GM21390 (cell line): ENCODE measurements around the gene CFAP57.

Experiments used
- ATAC-seq: cut with Tn5 transposase; IDR thresholded peaks from one replicate; pipeline ENCODE4 v1.9.1; 2021; ENCODE audit not compliant: unreplicated experiment

The CFAP57 gene

DNA sequence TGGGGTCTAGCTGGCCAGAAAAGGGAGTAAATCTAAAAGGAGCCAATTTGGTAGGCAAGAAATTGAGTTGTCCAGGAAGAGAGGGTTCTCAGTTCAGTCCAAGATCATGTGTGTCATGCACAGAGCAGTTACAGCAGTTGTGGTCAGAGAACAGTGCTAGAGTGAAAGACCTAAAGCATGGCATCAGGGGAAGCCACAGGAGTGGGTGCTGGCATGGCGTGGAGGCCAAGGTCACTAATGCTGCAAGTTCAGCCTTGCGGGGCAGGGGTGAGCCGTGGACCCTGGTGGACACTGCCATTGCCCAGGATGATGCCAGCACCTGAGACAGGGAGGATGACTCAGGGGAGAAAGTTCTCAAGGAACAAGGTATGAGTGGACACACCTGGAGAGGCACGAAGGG, 81.0 kb downstream of the CFAP57 start:
- ATAC-seq, result no peak

GRCh38 chr1:43253876-43254275, 81.7 kb downstream of the CFAP57 start:
- ATAC-seq, result no peak

DNA sequence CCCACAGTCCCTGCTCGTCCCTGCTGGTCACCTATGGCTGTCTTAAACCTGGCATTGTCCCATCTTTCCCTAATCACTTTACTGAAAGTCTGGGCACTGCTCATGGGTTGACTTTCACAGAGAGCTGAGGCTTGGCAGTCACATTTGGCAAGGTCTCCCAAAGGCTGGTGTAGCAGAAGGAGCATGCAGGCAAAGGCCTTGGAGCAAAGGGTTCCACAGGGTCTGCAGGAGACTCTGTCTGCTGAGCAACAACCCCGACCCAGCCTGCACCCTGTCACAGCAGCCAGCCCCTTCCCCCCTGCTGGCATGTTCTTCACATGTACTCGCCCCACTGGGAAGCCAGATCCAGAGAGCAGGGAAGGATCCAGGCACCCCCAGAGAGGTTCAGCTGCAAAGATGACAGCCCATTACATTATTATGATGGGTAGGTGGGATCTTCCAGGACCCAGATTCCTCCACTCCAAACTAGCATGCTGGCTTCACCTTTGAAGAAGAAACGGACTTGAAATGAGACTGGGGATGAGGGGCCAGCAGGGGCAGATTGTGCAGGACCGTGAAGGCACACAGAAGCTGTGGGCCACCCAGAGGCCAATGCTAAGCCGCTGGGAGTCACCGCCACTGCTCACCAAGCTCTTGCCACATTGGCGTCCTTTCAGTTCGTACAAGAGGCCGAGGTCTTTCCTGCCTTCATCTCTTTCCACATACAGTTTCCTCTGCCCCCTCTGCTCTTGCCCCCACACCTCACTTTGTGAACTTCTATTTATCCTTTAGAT, 83.5 kb downstream of the CFAP57 start:
- no peak for ATAC-seq

- ATAC-seq, result no peak
These were observed 84.8 kb downstream of the CFAP57 start for GRCh38 chr1:43256675-43257570.

- no peak for ATAC-seq
These were observed 86.2 kb downstream of the CFAP57 start for GRCh38 chr1:43258370-43258769.

DNA sequence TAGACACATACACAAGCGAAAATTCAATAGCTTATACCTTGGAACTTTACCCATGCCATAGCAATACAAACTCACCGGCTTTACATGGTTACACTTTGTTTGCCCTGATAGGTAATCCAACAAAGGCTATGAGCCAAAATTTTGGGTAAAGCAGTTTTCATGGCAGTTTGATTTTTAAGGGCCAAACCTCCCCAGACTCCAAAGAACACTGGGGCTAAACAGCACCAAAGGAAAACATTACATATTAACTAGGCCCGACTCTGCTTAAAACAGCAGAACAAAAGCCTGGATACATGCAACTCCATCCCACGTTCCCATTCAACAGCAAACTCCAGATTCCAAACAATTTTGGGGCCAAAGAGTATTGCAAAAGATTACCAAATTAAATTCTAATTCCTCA, 93.3 kb downstream of the CFAP57 start:
- ATAC-seq, result no peak

GRCh38 chr1:43266881-43267280, 94.8 kb downstream of the CFAP57 start:
- no peak for ATAC-seq

DNA sequence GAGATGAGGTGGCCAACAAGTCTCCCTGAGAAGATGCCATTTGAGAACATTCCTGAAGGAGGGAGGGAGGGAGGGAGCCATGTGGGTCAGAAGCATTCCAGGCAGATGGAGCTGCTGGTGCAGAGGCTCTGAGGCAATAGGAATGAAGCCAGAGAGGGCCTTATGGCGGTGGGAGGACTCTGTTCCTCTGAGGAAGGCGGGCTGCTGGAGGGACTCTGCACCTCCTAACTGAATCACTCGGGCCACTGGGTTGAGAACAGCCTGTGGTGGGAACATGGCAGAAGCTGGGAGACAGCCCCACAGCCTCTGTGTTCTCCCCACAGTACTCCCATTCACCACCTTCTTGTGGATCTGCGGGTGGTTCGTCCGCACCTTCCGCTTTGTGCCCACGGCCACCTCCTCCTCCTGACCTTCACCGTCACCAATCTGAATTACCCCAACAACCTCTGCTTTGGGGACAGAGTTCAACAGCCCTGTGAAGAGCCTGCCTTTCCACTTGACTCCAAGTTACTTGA, 95.2 kb downstream of the CFAP57 start:
- ATAC-seq, result no peak

DNA sequence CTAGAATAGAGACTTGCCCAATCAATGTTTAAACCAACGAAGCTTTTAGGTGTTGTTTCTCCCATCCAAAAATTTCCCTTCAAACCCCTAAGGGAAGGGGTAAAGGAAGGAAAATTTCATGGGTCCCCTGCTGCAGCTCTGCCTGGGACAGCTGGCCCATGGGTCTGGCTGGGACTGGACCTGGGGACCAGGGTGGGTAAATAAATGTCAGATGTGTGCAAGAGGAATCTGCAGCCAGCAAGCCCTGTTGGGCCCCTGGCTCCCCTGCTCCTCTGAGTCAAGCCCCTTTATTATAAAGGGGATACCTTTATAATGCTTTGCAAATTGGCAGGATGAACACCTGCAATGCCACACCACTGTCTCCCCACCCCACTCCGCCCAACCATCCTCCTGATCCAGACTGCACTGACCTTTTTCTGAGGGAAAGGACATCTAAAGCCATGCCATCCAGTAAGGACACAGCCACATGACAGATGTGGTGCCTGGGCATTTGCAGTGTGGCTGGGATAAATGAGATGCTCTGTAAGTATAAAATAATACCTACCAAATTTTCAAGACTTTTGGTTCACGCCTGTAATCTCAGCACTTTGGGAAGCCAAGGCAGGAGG, 95.8 kb downstream of the CFAP57 start:
- no peak for ATAC-seq

DNA sequence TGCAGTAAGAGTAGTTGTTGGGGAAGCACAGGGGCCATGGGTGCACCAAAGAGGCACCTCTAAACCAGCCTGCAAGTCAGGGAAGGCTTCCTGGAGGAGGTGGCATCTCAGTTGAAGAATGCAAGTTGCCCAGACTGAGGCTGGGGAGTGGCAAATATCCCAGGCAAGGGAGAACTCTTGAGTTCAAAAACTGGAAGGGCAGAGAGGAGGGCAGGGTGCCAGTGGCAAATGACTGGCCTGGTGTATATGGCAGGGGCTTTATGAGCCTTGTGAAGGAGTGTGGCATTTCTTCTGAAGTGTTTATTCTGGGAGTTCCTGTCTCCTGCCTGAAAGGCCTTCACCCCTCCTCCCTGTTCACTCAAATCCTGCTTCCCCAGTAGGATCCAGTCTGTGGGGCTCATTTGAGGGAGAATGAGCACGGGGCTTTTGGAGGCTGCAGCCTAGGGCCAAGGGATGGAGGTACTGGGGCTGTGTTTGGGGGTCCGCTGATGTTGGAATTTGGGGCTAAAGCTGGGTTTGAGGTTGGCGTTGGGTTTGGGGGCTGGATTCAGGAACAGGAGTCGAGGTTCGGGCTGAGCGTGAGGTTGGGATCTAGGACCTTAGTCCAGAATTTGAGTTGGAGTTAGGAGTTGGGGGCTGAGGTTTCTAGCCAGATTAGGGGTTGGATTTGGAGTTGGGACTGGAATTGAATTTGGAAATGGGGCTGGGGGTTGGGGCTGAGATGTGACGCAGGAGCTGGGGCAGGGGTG, 97.7 kb downstream of the CFAP57 start, which contains the start of gene TMEM125:
Gene TMEM125 (plus strand): TSS at position 357 of the 749 bp plus-strand sequence. CDS start 2,740 bp downstream, outside the sequence.
- ATAC-seq, result no peak

- no peak for ATAC-seq
These were observed 98.4 kb downstream of the CFAP57 start for GRCh38 chr1:43270421-43271095.

- no peak for ATAC-seq
These were observed 99.3 kb downstream of the CFAP57 start for GRCh38 chr1:43271186-43272118.

GRCh38 chr1:43272161-43272560, 100.0 kb downstream of the CFAP57 start:
- ATAC-seq, result no peak

DNA sequence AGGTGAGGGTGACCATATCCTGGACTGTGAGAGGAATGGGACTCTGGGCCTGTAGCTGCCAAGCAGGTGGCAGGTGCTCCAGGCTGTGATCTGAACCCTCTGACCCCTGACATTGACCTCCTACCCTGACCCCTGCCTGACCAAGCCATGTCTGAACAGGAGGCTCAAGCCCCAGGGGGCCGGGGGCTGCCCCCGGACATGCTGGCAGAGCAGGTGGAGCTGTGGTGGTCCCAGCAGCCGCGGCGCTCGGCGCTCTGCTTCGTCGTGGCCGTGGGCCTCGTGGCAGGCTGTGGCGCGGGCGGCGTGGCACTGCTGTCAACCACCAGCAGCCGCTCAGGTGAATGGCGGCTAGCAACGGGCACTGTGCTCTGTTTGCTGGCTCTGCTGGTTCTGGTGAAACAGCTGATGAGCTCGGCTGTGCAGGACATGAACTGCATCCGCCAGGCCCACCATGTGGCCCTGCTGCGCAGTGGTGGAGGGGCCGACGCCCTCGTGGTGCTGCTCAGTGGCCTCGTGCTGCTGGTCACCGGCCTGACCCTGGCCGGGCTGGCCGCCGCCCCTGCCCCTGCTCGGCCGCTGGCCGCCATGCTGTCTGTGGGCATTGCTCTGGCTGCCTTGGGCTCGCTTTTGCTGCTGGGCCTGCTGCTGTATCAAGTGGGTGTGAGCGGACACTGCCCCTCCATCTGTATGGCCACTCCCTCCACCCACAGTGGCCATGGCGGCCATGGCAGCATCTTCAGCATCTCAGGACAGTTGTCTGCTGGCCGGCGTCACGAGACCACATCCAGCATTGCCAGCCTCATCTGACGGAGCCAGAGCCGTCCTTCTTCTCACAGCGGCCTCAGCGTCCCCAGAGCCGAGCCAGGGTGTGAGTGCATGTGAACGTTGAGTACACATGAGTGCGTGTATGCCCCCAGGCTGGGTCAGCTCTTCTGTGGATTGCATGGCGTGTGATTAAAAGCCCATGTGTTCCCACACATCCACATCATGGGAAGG, 100.7 kb downstream of the CFAP57 start:
- no peak for ATAC-seq

DNA sequence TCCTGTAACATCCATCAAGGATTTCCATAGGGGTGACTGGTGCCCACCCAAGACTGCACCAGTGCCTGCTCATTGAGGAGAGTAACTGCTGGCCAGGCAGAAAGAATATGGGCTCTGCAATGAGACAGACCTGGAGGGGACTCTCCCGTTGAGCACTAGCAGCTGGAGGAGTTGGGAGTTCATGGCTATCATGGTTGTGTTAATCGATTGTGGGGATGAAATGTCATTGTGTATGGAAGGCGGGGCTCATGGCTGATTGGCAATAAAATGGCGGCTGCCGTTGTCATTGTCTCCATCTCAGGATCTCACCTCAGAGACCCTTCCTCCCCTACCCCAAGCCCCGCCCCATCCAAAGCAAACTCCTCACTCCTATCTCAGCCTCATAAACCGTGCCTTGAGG, 101.6 kb downstream of the CFAP57 start:
- ATAC-seq, result no peak

DNA sequence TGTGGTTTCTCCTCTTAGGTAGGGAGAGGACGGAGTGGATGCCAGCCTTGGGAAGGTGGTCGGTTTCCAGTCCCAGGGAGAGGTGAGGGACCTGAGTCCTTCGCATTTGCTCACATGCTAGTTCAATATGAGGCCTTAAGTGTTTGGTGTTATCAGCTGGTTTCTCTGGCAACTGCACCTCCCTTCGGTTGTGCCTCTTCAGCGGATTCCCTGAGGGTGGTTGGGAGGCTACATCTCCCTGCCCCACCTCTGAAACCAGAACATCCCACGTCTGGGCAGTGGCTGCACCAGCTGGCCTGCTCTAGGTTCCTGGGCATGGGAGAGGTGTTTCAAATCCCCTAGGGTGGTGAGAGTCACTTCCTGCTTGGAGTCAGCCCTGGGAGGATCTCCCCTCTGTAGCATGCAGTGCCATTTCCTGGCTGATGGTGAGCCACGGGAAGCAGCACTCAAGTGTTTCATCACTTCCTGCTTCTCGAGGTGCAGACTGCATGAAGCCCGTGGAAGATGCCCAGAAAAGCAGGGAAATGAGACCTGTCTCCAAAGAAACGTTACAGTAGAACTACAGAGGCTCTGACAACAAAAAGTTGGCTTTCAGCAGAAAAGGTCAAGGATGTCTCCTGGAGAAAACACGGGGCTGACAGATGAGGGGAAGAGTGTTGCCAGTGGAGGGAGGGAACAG, 102.1 kb downstream of the CFAP57 start:
- no peak for ATAC-seq

DNA sequence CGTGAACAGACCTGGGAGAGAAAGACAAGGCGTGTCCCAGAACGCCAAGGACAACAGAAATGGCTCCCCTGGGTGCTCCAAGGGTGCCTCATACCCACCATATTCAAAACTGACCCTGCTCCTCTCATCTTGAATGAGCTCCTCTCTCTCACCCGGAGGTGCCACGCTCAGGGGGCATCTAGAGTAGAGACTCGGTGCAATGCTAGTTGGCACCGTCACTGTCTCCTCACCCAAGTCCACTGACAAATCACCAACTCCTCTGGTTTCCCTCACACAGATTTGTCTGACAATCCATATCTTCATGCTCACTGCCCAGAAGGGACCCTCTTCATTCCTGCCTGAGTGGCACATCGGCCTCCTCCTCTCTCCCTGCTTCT, 102.7 kb downstream of the CFAP57 start:
- no peak for ATAC-seq
